ENCODE results near the gene FXYD1. TPM values are rescaled to one million over a fixed set of nuclear protein-coding genes. Genes with fewer than 3 reads are reported as not detected.

Gene FXYD1
- total RNA-seq, 2 donors from 2014 or later: 1.6 to 9.1 TPM

- H3K36me3 ChIP-seq (replicated peaks in 1 of 2; ENCODE audit: insufficient read depth in 1 of 2, low read depth in 2 of 2): no peaks in the 10 kb centered on the region
- ATAC-seq: no peak
- 75 to 82% methylated on average over 6 of the region's 6 CpGs for whole genome bisulfite sequencing, 2 donors
These were observed 24.1 kb downstream of the FXYD1 start for GRCh38 chr19:35162471-35163326.

GRCh38 chr19:35164418-35164817 lies 25.8 kb downstream of the FXYD1 start:
- DNase-seq (no peak), ATAC-seq (no peak)
- Histone ChIP-seq H3K27me3 (no peaks in the 10 kb centered on the region), H3K27ac (no peak overlapping the region), H3K4me3 (no peak overlapping the region), H3K9me3 (peaks cover 0 to 12% (median 0%) of the 10 kb centered on the region in 3 donors), H3K36me3 (replicated peaks in 1 of 2; ENCODE audit: insufficient read depth in 1 of 2, low read depth in 2 of 2) (no peaks in the 10 kb centered on the region), H3K4me1 (no peaks in the 10 kb centered on the region)
- 28 to 78% methylated on average over 2 of the region's 2 CpGs for WGBS, 2 donors
- intact Hi-C loops (cut with DNase I): no loop called here
- TF ChIP-seq CTCF (IDR thresholded peaks at IDR 0.05): no peak
- TF ChIP-seq POLR2A (IDR thresholded peaks at IDR 0.05): no peak

More at GRCh38 chr19:35162471-35163326, 24.1 kb downstream of the FXYD1 start:
- Histone ChIP-seq H3K27ac (no peak overlapping the region), H3K9me3 (peaks cover 0 to 12% (median 0%) of the 10 kb centered on the region in 3 donors), H3K4me3 (no peak overlapping the region), H3K27me3 (no peaks in the 10 kb centered on the region), H3K4me1 (no peaks in the 10 kb centered on the region)
- TF ChIP-seq CTCF (IDR thresholded peaks at IDR 0.05) (no peak), POLR2A (IDR thresholded peaks at IDR 0.05) (no peak)
- no peak for DNase-seq
- intact Hi-C loops (cut with DNase I): no loop called here

GRCh38 chr19:35165200-35166058 lies 26.8 kb downstream of the FXYD1 start:
- H3K36me3 ChIP-seq (replicated peaks in 1 of 2; ENCODE audit: insufficient read depth in 1 of 2, low read depth in 2 of 2): no peaks in the 10 kb centered on the region
- peaks cover 0 to 12% (median 0%) of the 10 kb centered on the region in 3 donors for H3K9me3 ChIP-seq
- no peaks in the 10 kb centered on the region for H3K27me3 ChIP-seq
- intact Hi-C loops (cut with DNase I): no loop called here
- H3K4me1 ChIP-seq: no peaks in the 10 kb centered on the region
- no peak overlapping the region for H3K4me3 ChIP-seq
- DNase-seq (no peak), ATAC-seq (no peak)
- TF ChIP-seq CTCF (IDR thresholded peaks at IDR 0.05) (no peak), POLR2A (IDR thresholded peaks at IDR 0.05) (no peak)
- no peak overlapping the region for H3K27ac ChIP-seq
- 63 to 73% methylated on average over 5 of the region's 5 CpGs for WGBS, 2 donors

GRCh38 chr19:35166100-35167063 lies 27.8 kb downstream of the FXYD1 start:
- H3K27me3 ChIP-seq: no peaks in the 10 kb centered on the region
- ATAC-seq (no peak), DNase-seq (no peak)
- no peaks in the 10 kb centered on the region for H3K4me1 ChIP-seq
- WGBS, 2 donors: 87 to 91% methylated on average over 7 of the region's 7 CpGs
- intact Hi-C loops (cut with DNase I): no loop called here
- no peak for TF ChIP-seq POLR2A (IDR thresholded peaks at IDR 0.05)
- H3K36me3 ChIP-seq (replicated peaks in 1 of 2; ENCODE audit: insufficient read depth in 1 of 2, low read depth in 2 of 2): no peaks in the 10 kb centered on the region
- H3K4me3 ChIP-seq: no peak overlapping the region
- peaks cover 0 to 12% (median 0%) of the 10 kb centered on the region in 3 donors for H3K9me3 ChIP-seq
- H3K27ac ChIP-seq: no peak overlapping the region
